GM15510 (cell line): ENCODE measurements around the gene MTA3.

Source experiments
- POLR2A ChIP-seq: IDR thresholded peaks from 3 replicates; pipeline ENCODE4 v1.6.1; 2011; ENCODE audit warnings: borderline replicate concordance; ENCODE audit not compliant: insufficient read length; ENCODE audit errors: extremely low read depth

The MTA3 gene

DNA sequence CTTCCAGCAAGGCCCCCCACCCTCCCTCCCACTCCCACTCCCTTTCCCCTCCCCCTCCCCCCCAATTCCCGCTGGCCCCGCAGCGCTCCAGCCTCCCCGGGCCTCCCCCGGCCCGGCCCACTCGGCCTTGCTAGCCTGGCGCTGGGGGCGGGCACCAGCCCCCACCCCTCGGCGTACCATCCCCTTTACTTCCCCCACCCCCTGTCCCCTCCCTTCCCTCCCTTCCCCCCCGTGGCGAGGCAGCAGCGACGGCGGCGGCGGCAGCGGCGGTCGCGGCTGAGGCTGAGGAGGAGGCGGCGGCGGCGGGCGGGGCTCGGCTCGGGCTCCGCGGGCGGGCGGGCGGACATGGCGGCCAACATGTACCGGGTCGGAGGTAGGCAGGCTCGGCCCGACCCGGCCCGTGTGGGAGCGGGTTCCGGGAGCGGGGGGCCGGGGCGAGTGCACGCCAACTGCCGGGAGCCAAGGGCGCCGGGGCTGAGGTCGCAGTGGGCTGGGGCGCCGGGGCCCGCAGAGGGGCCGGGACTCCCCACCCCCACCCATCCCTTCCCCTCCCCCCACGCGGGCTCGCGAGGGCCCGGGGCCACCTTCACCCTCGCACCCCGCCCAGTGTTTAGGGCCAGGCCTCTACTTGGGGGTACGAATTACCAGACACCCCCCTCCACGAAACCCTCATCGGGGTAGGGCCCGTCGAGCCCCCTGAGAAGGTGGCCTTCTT lies at the start of gene MTA3:
TSS of gene MTA3 (plus strand) at position 232 of the 715 bp plus-strand sequence. CDS start at position 346, 114 bp downstream.
- no peak for TF ChIP-seq POLR2A

DNA sequence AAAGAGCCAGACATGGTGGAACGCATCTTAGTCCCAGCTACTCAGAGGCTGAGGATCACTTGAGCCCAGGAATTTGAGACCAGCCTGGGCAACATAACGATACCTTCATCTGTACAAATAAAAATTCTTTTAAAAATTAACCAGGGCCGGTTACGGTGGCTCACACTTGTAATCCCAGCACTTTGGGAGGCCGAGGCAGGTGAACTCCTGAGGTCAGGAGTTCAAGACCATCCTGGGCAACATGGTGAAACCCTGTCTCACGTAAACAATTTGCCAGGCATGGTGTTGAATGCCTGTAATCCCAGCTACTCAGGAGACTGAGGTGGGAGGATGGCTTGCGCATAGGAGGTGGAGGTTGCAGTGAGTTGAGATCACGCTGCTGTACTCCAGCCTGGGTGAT lies 48.8 kb upstream of the MTA3 start:
- TF ChIP-seq POLR2A: no peak

GRCh38 chr2:42522035-42522434 lies 46.4 kb upstream of the MTA3 start:
- TF ChIP-seq POLR2A: no peak

DNA sequence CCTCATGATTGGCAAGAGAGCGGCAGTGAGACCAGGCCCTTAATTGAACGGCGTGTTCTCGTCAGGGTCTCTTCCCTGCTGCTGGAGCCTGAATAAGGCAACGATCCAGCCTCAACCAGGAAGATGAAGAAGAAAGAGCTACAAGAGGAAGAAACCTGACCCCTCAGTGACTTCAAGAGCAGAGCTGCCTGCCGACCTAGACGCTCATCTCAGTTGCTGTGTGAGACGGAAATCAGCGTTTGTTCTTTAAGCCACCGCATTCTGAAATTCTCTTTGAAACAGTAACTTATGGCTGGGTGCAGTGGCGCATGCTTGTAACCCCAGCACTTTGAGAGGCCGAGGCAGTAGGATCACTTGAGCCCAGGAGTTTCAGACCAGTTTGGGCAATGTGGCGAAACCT lies 45.1 kb upstream of the MTA3 start:
- TF ChIP-seq POLR2A: no peak

- TF ChIP-seq POLR2A: no peak
These were observed 36.0 kb upstream of the MTA3 start for GRCh38 chr2:42532397-42532796.

- no peak for TF ChIP-seq POLR2A
These were observed 30.9 kb upstream of the MTA3 start for GRCh38 chr2:42537493-42537892.

DNA sequence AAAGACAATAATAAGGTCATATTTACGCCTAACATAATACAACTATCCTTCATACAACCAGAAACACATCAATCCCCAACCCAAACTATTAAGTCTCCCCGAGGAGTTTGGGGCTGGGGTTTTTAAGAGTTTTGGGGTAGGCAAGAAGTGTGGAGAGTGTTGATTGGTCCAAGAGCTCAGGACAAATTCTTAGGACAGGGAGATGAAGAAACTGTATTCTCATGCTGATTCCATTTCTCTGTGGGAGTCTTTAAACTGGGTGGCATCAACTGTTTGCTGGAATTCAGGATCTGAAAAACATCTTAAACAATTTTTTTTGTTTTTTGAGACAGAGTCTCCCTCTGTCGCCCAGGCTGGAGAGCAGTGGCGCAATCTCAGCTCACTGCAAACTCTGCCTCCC lies 25.6 kb upstream of the MTA3 start:
- TF ChIP-seq POLR2A: no peak

DNA sequence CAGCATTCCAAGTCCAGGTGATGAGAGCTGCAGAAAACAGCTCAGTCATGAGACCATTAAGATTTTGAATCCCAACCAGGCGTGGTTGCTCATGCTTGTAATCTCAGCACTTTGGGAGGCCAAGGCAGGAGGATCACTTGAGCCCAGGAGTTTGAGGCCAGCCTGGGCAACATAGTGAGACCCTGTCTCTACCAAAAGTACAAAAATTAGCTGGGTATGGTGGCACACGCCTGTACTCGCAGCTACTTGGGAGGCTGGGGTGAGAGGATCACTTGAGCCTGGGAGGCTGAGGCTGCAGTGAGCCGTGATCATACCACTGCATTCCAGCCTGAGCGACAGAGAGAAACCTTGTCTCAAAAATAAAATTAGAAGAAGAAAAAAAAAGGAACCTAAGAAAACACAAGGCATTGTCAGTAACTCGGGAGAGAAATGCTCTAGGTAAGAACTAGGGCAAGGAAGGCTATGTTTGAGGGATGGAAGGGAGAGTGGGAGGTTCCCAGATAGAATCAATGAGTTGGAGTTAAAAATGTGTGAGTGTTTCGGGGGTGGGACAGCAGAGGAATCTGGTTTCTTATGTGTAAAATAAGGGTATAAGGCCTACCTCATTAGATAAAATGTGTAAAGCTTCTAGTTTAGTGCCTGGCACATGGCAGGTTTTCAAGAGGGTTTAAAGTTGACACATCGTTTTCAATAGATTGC lies 23.3 kb upstream of the MTA3 start:
- TF ChIP-seq POLR2A: no peak

- no peak for TF ChIP-seq POLR2A
These were observed 22.5 kb upstream of the MTA3 start for GRCh38 chr2:42545841-42546390.

GRCh38 chr2:42547014-42547413 lies 21.4 kb upstream of the MTA3 start:
- no peak for TF ChIP-seq POLR2A

DNA sequence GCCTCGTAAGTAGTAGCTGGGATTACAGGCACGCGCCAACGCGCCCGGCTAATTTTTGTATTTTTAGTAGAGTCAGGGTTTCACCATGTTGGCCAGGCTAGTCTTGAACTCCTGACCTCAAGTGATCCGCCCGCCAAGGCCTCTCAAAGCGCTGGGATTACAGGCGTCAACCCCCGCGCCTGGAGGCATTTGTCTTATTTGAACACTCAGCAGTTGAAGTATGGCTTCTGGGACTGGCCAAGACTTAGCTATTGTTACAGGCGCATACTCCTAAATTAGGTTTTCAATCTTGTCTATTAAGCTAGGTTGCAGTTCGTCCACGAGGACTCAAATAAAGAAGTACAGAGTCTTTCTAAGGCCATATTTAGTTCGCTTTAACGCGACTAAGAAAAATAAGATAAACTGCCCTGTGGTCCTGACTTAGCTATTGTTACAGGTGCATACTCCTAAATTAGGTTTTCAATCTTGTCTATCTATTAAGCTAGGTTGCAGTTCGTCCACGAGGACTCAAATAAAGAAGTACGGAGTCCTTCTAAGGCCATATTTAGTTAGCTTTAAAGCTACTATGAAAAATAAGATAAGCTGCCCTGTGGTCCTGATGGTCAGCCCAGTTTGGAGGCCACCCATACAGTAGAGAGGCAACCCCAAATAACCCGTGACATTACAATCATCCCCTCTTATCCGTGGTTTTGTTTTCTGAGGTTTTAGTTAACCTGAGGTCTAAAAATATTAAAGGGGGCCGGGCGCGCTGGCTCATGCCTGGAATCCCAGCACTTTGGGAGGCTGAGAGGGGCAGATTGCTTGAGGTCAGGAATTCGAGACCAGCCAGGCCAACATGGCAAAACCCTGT lies 20.8 kb upstream of the MTA3 start:
- no peak for TF ChIP-seq POLR2A

DNA sequence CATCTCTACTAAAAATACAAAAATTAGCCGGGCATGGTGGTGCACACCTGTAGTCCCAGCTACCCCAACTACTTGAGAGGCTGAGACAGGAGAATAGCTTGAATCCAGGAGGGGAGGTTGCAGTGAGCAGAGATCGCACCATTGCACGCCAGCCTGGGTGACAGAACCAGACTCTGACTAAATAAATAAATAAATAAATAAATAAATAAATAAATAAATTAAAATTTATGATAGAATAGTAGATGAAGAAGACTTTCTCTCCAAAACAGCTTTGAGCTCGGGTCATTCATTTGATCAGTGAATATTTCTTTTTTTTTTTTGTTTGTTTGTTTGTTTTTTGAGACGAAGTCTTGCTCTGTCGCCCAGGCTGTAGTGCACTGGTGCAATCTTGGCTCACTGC lies 17.6 kb upstream of the MTA3 start:
- TF ChIP-seq POLR2A: no peak

GRCh38 chr2:42554392-42554791 lies 14.0 kb upstream of the MTA3 start:
- TF ChIP-seq POLR2A: no peak

- no peak for TF ChIP-seq POLR2A
These were observed 12.0 kb upstream of the MTA3 start for GRCh38 chr2:42556315-42556890.

GRCh38 chr2:42557306-42557705 lies 11.1 kb upstream of the MTA3 start:
- TF ChIP-seq POLR2A: no peak
